Heart left ventricle (tissue), 13 donors: ENCODE results near the gene WDR7.

Experiments
- POLR2A ChIP-seq, 2 donors: fragments of 450-650 bp; IDR thresholded peaks; one replicate each; pipeline ENCODE4 v1.6.1; 2017; ENCODE audit warnings: antibody characterized with exemption in 2 of 2, mild to moderate bottlenecking in 2 of 2, moderate library complexity in 2 of 2
- TF ChIP-seq, protein P1 (sequence below), 12 donors: fragments of 200-600 bp; sonication (generic) in 4 of 12; IDR thresholded peaks; one replicate each; pipeline versions ENCODE4 v1.5.0 to v1.8.0; 2018 to 2022; ENCODE audit warnings: antibody characterized with exemption in 12 of 12, mild to moderate bottlenecking in 5 of 12
- donor health status: ischemic (EF 13 %, LVEDD 7.1; RV severe dilation, severe dysfunction).
- donor health status: DM: no; HTN: yes; CAD: no.
- donor health status: DM: no; HTN: no; CAD: no.
- donor health status: ischemic (EF 25% LVEDD 6.9; RV normal size, moderate dysfunction).
- donor health status: ischemic (EF 25% LVEDD 5.7; RV mildly dilated, moderate dysfunction).
- donor health status: ischemic (EF 35%, LVEDD 5.7; RV mildly dilated, moderate dysfunction).
- donor health status: nonischemic (EF 11% LVEDD 7.7; RV severe dilation, severe dysfunction).
- donor health status: DM: yes; HTN: yes; CAD: no.
- donor health status: PGD.
- donor health status: ischemic (EF 29% LVEDD 5.4; RV normal size, mild dysfunction).
- donor health status: nonischemic (EF 23%, LVEDD 6.1; RV moderate dilation, normal function).

DNA sequence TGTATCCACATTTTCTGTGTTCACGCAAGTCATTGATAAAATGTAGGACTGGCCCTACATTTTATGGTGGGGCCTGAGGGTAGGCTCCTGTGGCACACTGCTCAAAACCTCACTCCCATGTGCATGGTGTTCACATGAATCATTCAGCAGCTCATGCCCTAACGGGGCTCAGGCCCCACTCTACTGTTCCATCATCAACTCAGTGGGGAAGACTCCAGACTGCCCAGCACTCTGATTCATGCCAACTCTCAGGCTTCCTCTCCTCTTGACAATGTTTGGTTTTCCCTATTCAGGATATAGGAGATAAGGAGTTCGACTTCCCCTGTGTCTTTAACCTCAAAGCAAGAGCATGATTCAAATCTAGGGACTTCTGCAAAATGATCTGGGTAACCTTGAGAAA lies 403.7 kb downstream of the WDR7 start:
- TF ChIP-seq, protein P1, sequence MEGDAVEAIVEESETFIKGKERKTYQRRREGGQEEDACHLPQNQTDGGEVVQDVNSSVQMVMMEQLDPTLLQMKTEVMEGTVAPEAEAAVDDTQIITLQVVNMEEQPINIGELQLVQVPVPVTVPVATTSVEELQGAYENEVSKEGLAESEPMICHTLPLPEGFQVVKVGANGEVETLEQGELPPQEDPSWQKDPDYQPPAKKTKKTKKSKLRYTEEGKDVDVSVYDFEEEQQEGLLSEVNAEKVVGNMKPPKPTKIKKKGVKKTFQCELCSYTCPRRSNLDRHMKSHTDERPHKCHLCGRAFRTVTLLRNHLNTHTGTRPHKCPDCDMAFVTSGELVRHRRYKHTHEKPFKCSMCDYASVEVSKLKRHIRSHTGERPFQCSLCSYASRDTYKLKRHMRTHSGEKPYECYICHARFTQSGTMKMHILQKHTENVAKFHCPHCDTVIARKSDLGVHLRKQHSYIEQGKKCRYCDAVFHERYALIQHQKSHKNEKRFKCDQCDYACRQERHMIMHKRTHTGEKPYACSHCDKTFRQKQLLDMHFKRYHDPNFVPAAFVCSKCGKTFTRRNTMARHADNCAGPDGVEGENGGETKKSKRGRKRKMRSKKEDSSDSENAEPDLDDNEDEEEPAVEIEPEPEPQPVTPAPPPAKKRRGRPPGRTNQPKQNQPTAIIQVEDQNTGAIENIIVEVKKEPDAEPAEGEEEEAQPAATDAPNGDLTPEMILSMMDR (IDR thresholded peaks at IDR 0.05): no peak
- TF ChIP-seq POLR2A (IDR thresholded peaks at IDR 0.05): no peak
